Upper lobe of left lung (tissue), 6 donors: ENCODE results near the gene ASCC1. TPM values are rescaled to one million over a fixed set of nuclear protein-coding genes. Genes with fewer than 3 reads are reported as not detected.

ENCODE experiments used
- ATAC-seq, 2 donors: fragments of 200-7000 bp; cut with Tn5 transposase; one replicate each; pipeline ENCODE4 v1.9.1; 2022; ENCODE audit warnings: mild to moderate bottlenecking in 2 of 2, moderate library complexity in 2 of 2; ENCODE audit not compliant: low FRiP score in 2 of 2
- DNase-seq, 2 donors: peaks; one replicate each; pipeline ENCODE4 v3.0.0-alpha.2; 2019 to 2020
- H3K27ac ChIP-seq, 4 donors: fragments of 200-600 bp; sonication (generic); one replicate each; pipeline ENCODE4 v1.5.1; 2016 to 2019
- H3K27me3 ChIP-seq, 4 donors: fragments of 200-600 bp; sonication (generic); one replicate each; pipeline ENCODE4 v1.5.1; 2017 to 2019
- H3K36me3 ChIP-seq, 4 donors: fragments of 200-600 bp; sonication (generic); one replicate each; pipeline ENCODE4 v1.5.1; 2016 to 2019
- H3K4me1 ChIP-seq, 4 donors: fragments of 200-600 bp; sonication (generic); one replicate each; pipeline ENCODE4 v1.5.1; 2018 to 2019
- H3K4me3 ChIP-seq, 4 donors: fragments of 200-600 bp; sonication (generic); one replicate each; pipeline ENCODE4 v1.5.1; 2017 to 2019; ENCODE audit warnings: mild to moderate bottlenecking in 2 of 4, moderate library complexity in 1 of 4
- H3K9me3 ChIP-seq, 4 donors: fragments of 200-600 bp; sonication (generic); one replicate each; pipeline ENCODE4 v1.5.1; 2018 to 2019
- CTCF ChIP-seq, 6 experiments: fragments of 450-650 bp in 4 of 6; fragments of 200-600 bp in 2 of 6; sonication (generic) in 2 of 6; IDR thresholded peaks; one replicate each; pipeline ENCODE4 v1.5.1; 2016 to 2019; ENCODE audit warnings: antibody characterized with exemption in 6 of 6
- EP300 ChIP-seq, 4 donors: sonication (generic); formaldehyde crosslinking; IDR thresholded peaks; one replicate each; pipeline ENCODE4 v1.5.1; 2017; ENCODE audit warnings: antibody characterized with exemption in 4 of 4, control low read depth in 2 of 4
- POLR2A ChIP-seq, 4 donors: fragments of 450-650 bp; IDR thresholded peaks; one replicate each; pipeline ENCODE4 v1.5.1; 2016 to 2017; ENCODE audit warnings: antibody characterized with exemption in 4 of 4, mild to moderate bottlenecking in 2 of 4
- POLR2AphosphoS5 ChIP-seq, 2 donors: sonication (generic); formaldehyde crosslinking; IDR thresholded peaks; one replicate each; pipeline ENCODE4 v1.5.1; 2017; ENCODE audit warnings: antibody characterized with exemption in 2 of 2
- WGBS, 2 donors: methylation state at CpG; one replicate each; pipeline ENCODE4 v1.1.5; 2017 to 2018; 5-methylcytosine and 5-hydroxymethylcytosine counted together
- total RNA-seq, 6 donors: library from RNA; depleted of rRNA in 4 of 6; stranded (reverse); fragments of >200 nt in 4 of 6; gene quantifications; one replicate each; pipeline versions ENCODE4 v1.1.0 to v1.2.1, GENCODE V29; 2016 to 2021
- donor health status: DM: no; HTN: no; CAD: no; lungs with moderate emphysema.
- donor health status: DM: no; HTN: yes; CAD: no; lungs with severe emphysema.

The ASCC1 gene
- total RNA-seq, 6 donors from 2014 or later = 20.4 to 40.7 (median 24.4) TPM

- H3K9me3 ChIP-seq = no peaks in the 10 kb centered on the region
- no peak overlapping the region for H3K27ac ChIP-seq
- TF ChIP-seq CTCF (IDR thresholded peaks at IDR 0.05) (no peak), POLR2AphosphoS5 (IDR thresholded peaks at IDR 0.05) (no peak), EP300 (IDR thresholded peaks at IDR 0.05) (no peak), POLR2A (IDR thresholded peaks at IDR 0.05) (no peak)
- H3K4me1 ChIP-seq = peaks cover 0 to 17% (median 5%) of the 10 kb centered on the region in 4 donors
- H3K27me3 ChIP-seq = no peaks in the 10 kb centered on the region
- 82 to 90% methylated on average over 12 of the region's 12 CpGs for WGBS, 2 donors
- H3K4me3 ChIP-seq = no peak overlapping the region
- ATAC-seq (no peak), DNase-seq (no peak)
- H3K36me3 ChIP-seq = no peaks in the 10 kb centered on the region
Observed at GRCh38 chr10:72075376-72076115, 140.5 kb downstream of the ASCC1 start.

DNA sequence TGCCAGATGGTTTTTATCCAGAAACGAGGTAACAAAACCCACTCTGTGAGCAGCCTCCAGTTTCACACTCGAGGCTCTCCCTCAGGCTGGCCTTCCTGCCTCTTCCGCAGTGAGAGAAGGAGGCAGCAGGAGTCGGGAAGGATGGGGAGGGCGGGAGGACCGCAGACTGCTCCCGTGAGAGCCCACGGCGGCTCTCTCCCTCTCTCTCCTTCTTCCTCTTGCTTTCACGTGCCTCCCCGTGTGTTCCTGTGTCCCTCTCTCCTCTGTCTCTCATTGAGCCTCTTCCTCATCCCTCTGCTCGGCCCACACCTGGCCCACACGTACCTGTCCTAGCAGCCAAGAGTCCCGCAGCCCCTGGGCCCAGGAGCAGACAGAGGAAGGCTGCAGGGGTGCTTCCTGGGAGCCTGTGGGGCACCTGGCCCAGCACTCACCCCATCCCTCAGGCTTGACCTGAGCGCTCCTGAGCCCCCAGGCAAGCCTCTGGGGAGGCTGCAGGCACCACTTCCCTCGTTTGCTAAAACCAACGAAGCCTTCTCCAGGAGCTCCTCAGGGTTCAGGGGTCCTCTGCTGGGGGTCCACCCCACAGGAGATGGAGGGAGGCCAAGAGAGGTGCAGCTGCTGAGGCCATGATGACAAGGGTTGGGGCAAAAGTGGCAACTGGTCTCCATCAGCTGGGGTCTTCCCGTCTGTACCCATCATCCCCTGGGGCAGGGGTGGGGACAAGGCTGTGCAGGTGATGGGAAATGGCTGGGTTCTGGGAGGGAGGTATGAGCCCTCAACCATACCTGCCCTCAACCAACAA is 141.3 kb downstream of the ASCC1 start:
- DNase-seq (no peak), ATAC-seq (no peak)
- Histone ChIP-seq H3K27ac (no peak overlapping the region), H3K4me3 (no peak overlapping the region), H3K4me1 (peaks cover 0 to 19% (median 4%) of the 10 kb centered on the region in 4 donors), H3K36me3 (no peaks in the 10 kb centered on the region), H3K9me3 (no peaks in the 10 kb centered on the region), H3K27me3 (no peaks in the 10 kb centered on the region)
- no peak for TF ChIP-seq POLR2A (IDR thresholded peaks at IDR 0.05)
- no peak for TF ChIP-seq POLR2AphosphoS5 (IDR thresholded peaks at IDR 0.05)
- TF ChIP-seq CTCF (IDR thresholded peaks at IDR 0.05) = no peak
- TF ChIP-seq EP300 (IDR thresholded peaks at IDR 0.05) = no peak
- 83 to 87% methylated on average over 13 to 18 of the region's 18 CpGs for WGBS, 2 donors

DNA sequence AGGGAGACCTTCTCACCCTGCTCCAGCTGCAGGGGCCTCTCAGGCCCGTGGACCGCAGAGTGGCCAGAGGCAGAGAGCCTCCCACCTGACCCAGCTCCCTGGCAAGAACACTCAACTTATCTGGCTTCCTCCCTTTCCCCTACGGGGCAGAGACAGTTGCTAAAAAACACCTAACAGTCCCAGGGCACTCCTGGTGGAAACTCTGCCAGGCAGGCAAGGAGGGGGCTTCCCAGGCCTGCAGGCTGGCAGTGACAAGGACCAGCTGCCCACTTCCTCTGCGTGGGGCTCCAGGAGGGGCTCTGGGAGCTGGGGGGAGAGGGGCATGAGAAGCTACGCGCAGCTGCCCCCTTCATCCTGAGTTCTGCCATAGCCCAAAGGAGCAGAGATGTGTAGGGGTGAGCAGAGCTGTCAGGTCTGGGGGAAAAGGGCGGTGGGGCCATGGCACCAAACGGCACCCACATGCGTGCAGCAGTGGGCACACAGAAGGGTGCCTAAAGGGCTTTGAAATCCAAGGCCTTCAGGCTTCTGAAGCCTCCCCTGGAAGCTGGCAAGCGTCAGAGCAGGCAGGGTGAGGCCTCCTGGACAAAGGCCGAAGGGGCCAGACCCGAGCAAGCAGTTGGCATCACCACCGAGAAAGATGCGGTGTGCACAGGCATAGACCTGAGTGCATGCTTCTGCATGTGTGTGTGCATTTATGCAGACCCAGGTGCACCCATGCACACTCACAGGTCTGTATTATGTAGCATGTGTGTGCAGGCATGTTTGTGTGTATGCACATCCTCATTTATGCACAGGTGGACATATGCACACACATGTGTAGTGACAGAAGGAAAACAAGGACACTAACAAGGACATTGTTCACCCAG is 142.1 kb downstream of the ASCC1 start:
- Histone ChIP-seq H3K27me3 (no peaks in the 10 kb centered on the region), H3K4me1 (peaks cover 0 to 12% (median under 1%) of the 10 kb centered on the region in 4 donors), H3K4me3 (no peak overlapping the region), H3K27ac (no peak overlapping the region), H3K36me3 (no peaks in the 10 kb centered on the region), H3K9me3 (no peaks in the 10 kb centered on the region)
- no peak for DNase-seq
- no peak for ATAC-seq
- no peak for TF ChIP-seq POLR2AphosphoS5 (IDR thresholded peaks at IDR 0.05)
- no peak for TF ChIP-seq EP300 (IDR thresholded peaks at IDR 0.05)
- TF ChIP-seq POLR2A (IDR thresholded peaks at IDR 0.05) = no peak
- TF ChIP-seq CTCF (IDR thresholded peaks at IDR 0.05) = no peak
- WGBS, 2 donors = 50 to 67% methylated on average over 3 to 14 of the region's 14 CpGs

DNA sequence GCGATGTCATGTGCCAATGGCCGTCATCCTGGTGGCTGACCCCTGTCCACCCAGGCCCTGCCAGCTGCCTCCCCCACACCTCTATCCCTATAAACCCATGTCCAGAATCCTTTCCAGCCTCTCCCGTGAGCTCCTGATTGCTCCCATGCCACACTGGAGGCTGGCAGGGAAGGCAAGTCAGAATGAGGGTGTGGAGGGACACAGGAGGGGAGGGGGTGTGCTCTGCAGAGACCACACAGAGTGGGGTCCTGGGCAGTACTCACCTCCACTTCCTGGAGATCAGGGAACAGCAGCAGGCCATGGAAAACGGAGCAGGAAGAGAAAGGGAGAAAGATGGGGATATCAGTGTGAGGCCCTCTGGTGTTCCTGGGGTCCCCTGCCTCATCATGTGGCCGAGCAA is 143.4 kb downstream of the ASCC1 start:
- DNase-seq (no peak), ATAC-seq (no peak)
- H3K4me3 ChIP-seq = no peak overlapping the region
- H3K4me1 ChIP-seq = peaks cover 0 to 12% (median 0%) of the 10 kb centered on the region in 4 donors
- peaks cover 0 to 5% (median 0%) of the 10 kb centered on the region in 4 donors for H3K36me3 ChIP-seq
- H3K9me3 ChIP-seq = no peaks in the 10 kb centered on the region
- 85 to 94% methylated on average over 3 to 5 of the region's 5 CpGs for WGBS, 2 donors
- TF ChIP-seq EP300 (IDR thresholded peaks at IDR 0.05) (no peak), POLR2AphosphoS5 (IDR thresholded peaks at IDR 0.05) (no peak), POLR2A (IDR thresholded peaks at IDR 0.05) (no peak), CTCF (IDR thresholded peaks at IDR 0.05) (no peak)
- no peak overlapping the region for H3K27ac ChIP-seq
- no peaks in the 10 kb centered on the region for H3K27me3 ChIP-seq
